ENCODE results near the gene LATS2.

GRCh38 chr13:21060338-21061028, 903 bp downstream of the LATS2 start:
- TF ChIP-seq CTCF (IDR thresholded peaks at IDR 0.05; ENCODE audit: low read depth, low read length) (no peak), EZH2phosphoT487 (IDR thresholded peaks at IDR 0.05; ENCODE audit: low read depth) (no peak)
